ENCODE data around the gene GSTM2.
"Not testable (repeated sequence)": the region's sequence is repeated elsewhere in the genome, so short reads cannot be mapped to it uniquely, and the experiment has no call there.

Gene GSTM2

DNA sequence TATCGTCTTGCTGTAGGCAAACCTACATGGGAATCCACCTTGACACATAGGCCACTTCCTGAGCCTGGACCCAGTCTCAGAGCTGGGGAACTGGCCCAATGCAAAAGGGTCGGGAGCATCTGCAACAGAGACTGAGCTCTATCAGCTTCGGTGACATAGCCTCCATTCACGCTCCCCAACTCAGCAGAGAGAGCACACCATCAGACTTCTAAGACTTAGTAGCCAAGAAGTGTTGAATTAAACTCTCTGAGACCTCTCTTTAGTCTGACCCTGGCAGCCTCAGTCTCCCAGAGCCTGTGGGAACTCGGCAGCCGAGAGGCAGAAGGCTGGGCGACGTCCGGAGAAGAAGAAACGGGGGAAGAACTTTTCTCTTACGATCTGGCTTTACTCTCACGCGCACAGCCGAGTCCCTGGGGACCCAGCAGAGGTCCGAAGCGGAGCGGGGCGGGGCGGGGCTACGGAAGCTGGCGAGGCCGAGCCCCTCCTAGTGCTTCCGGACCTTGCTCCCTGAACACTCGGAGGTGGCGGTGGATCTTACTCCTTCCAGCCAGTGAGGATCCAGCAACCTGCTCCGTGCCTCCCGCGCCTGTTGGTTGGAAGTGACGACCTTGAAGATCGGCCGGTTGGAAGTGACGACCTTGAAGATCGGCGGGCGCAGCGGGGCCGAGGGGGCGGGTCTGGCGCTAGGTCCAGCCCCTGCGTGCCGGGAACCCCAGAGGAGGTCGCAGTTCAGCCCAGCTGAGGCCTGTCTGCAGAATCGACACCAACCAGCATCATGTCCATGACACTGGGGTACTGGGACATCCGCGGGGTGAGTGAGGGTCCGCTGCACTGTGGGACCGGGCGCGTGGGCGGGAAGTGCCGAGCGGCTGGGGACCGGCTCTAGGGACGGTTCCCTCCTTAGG lies 12.0 kb upstream of the GSTM2 start, which contains the start of gene GSTM4:
Gene GSTM4, plus strand, starts transcription at position 485 of the 905 bp plus-strand sequence. Its CDS starts 291 bp downstream, at position 776.
- TF ChIP-seq, protein P1, sequence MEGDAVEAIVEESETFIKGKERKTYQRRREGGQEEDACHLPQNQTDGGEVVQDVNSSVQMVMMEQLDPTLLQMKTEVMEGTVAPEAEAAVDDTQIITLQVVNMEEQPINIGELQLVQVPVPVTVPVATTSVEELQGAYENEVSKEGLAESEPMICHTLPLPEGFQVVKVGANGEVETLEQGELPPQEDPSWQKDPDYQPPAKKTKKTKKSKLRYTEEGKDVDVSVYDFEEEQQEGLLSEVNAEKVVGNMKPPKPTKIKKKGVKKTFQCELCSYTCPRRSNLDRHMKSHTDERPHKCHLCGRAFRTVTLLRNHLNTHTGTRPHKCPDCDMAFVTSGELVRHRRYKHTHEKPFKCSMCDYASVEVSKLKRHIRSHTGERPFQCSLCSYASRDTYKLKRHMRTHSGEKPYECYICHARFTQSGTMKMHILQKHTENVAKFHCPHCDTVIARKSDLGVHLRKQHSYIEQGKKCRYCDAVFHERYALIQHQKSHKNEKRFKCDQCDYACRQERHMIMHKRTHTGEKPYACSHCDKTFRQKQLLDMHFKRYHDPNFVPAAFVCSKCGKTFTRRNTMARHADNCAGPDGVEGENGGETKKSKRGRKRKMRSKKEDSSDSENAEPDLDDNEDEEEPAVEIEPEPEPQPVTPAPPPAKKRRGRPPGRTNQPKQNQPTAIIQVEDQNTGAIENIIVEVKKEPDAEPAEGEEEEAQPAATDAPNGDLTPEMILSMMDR (conservative IDR thresholded peaks at IDR 0.05): peak; percentile 27
- H3K27ac ChIP-seq: peak within 1 kb of the TSS; percentile 40; the same call in 1 of the 2 replicates

GRCh38 chr1:109657395-109657794 lies 10.5 kb upstream of the GSTM2 start:
- TF ChIP-seq, protein P1 (conservative IDR thresholded peaks at IDR 0.05): no peak
- no peak overlapping the region for H3K27ac ChIP-seq

GRCh38 chr1:109657970-109658369 lies 9.9 kb upstream of the GSTM2 start:
- TF ChIP-seq, protein P1 (conservative IDR thresholded peaks at IDR 0.05): no peak
- no peak overlapping the region for H3K27ac ChIP-seq

DNA sequence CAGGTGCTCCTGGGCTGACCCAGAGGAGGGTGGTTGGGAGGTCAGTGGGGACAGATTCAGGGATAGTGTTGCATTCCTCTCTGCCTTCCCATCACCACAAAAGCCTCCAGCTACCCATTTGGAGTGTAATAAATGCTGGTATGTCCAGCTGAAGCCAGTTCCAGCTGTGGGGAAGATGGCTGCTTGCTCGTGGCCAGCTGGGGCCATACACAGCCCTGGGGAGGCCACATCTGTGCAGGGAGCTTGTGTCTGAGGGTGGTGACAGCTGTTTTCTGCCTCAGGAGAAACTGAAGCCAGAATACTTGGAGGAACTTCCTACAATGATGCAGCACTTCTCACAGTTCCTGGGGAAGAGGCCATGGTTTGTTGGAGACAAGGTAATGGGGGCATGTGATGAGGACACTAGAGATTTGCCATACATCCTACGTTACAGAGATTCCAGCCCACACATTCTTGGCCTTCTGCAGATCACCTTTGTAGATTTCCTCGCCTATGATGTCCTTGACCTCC lies 9.3 kb upstream of the GSTM2 start:
- no peak overlapping the region for H3K27ac ChIP-seq
- TF ChIP-seq, protein P1 (conservative IDR thresholded peaks at IDR 0.05): no peak

GRCh38 chr1:109659145-109659544 lies 8.7 kb upstream of the GSTM2 start:
- TF ChIP-seq, protein P1 (conservative IDR thresholded peaks at IDR 0.05): no peak
- H3K27ac ChIP-seq: no peak overlapping the region

- TF ChIP-seq, protein P1 (conservative IDR thresholded peaks at IDR 0.05): no peak
- H3K27ac ChIP-seq: no peak overlapping the region
These were observed 7.7 kb upstream of the GSTM2 start for GRCh38 chr1:109659997-109660690.

DNA sequence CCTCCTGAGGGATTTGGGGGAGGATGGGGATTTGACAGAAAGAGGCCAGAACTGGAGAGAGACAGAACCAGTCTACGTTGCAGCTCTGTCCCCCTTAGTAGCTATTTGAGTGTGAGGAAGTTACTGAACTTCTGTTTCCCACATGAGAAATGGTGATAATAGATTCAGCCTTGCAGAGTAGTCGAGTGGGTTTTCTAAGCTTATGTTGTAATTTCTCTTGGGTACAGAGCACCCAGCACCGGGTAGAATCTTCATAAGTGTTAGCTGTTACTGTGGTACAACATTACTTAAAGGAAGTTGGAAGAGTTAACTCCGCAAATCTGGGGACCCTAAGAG lies 7.2 kb upstream of the GSTM2 start:
- not testable (repeated sequence) for H3K27ac ChIP-seq
